DND-41 (cell line): ENCODE data around the gene ACOT9.

Experiments
- ATAC-seq: fragments of 200-7000 bp; cut with Tn5 transposase; 3 replicates; pipeline ENCODE4 v1.9.1; 2021; ENCODE audit warnings: low read depth; ENCODE audit not compliant: insufficient read depth
- DNase-seq: peaks from one replicate; pipeline ENCODE4 v3.0.0-alpha.2; 2020
- H2AFZ ChIP-seq: 2 replicates; pipeline ENCODE4 v1.6.0; 2012; ENCODE audit warnings: low read depth, low read length
- H3K27ac ChIP-seq: 2 replicates; pipeline ENCODE4 v1.5.1; 2012; ENCODE audit warnings: low read length, inconsistent platforms
- H3K27me3 ChIP-seq: fragments of 200-600 bp; sonication (generic); 2 replicates; pipeline ENCODE4 v1.6.0; 2012; ENCODE audit warnings: low read length, mild to moderate bottlenecking, inconsistent platforms; ENCODE audit not compliant: insufficient read depth, poor library complexity
- H3K36me3 ChIP-seq: 2 replicates; pipeline ENCODE4 v1.5.1; 2012; ENCODE audit warnings: low read length, inconsistent platforms; ENCODE audit not compliant: insufficient read depth
- H3K4me1 ChIP-seq: 2 replicates; pipeline ENCODE4 v1.5.1; 2012; ENCODE audit warnings: mild to moderate bottlenecking, low read length; ENCODE audit not compliant: insufficient read depth
- H3K4me2 ChIP-seq: 2 replicates; pipeline ENCODE4 v1.6.0; 2012; ENCODE audit warnings: mild to moderate bottlenecking, moderate library complexity, low read length, inconsistent platforms; ENCODE audit not compliant: insufficient read depth
- H3K4me3 ChIP-seq, 2 experiments: fragments of 200-600 bp in 1 of 2; shearing (Covaris generic) in 1 of 2; 2 replicates each; pipeline ENCODE4 v1.5.1; 2012 to 2016; ENCODE audit warnings: inconsistent platforms in 2 of 2, low read length in 2 of 2, mild to moderate bottlenecking in 2 of 2, low read depth in 1 of 2, moderate library complexity in 1 of 2
- H3K79me2 ChIP-seq: 2 replicates; pipeline ENCODE4 v1.6.0; 2012; ENCODE audit warnings: low read length, inconsistent platforms; ENCODE audit not compliant: insufficient read depth
- H3K9ac ChIP-seq: 2 replicates; pipeline ENCODE4 v1.6.0; 2012; ENCODE audit warnings: low read depth, mild to moderate bottlenecking, inconsistent platforms, low read length, moderate library complexity
- H3K9me3 ChIP-seq: 2 replicates; pipeline ENCODE4 v1.5.1; 2012; ENCODE audit warnings: low read length, moderate library complexity, mild to moderate bottlenecking, inconsistent platforms; ENCODE audit not compliant: insufficient read depth, severe bottlenecking
- H4K20me1 ChIP-seq: 2 replicates; pipeline ENCODE4 v1.6.0; 2012; ENCODE audit warnings: low read length; ENCODE audit not compliant: insufficient read depth
- EZH2 ChIP-seq: IDR thresholded peaks from 3 replicates; pipeline ENCODE4 v1.6.1; 2012; ENCODE audit warnings: borderline replicate concordance, low read depth, mild to moderate bottlenecking, moderate library complexity, low read length, inconsistent platforms; ENCODE audit not compliant: severe bottlenecking
- TF ChIP-seq, protein P1 (sequence below): IDR thresholded peaks from 2 replicates; pipeline ENCODE4 v1.5.1; 2012; ENCODE audit warnings: borderline replicate concordance, low read length, moderate library complexity, mild to moderate bottlenecking; ENCODE audit not compliant: poor library complexity, severe bottlenecking; ENCODE audit errors: extremely low read depth

The ACOT9 gene

DNA sequence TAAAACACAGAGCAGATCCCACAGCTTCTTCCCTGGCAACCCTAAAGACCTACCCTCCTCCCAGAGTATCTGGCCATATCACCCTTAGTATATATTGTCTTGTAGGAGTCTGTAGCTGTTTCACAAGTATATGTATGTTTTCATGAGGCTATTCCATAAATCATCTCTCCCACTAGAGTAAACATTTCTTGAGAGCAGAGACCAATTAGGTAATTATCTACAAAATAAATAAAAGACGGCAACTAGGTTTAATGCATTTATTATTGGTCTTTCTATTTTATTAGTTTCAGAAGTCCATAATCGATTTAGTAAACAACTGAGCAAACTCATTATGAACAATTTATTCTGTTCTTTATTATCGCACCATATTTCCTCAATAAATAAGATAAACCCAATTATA lies 7.0 kb downstream of the ACOT9 start:
- ATAC-seq (no peak), DNase-seq (no peak)
- Histone ChIP-seq H3K27me3 (no peaks in the 10 kb centered on the region), H2AFZ (no peak overlapping the region), H3K9ac (no peak overlapping the region), H3K27ac (no peak overlapping the region), H3K4me2 (no peak overlapping the region), H3K4me1 (no peaks in the 10 kb centered on the region), H3K9me3 (no peaks in the 10 kb centered on the region), H4K20me1 (no peaks in the 10 kb centered on the region), H3K79me2 (no peaks in the 10 kb centered on the region), H3K4me3 (no peak overlapping the region), H3K36me3 (no peaks in the 10 kb centered on the region)
- TF ChIP-seq EZH2: no peak
- TF ChIP-seq, protein P1, sequence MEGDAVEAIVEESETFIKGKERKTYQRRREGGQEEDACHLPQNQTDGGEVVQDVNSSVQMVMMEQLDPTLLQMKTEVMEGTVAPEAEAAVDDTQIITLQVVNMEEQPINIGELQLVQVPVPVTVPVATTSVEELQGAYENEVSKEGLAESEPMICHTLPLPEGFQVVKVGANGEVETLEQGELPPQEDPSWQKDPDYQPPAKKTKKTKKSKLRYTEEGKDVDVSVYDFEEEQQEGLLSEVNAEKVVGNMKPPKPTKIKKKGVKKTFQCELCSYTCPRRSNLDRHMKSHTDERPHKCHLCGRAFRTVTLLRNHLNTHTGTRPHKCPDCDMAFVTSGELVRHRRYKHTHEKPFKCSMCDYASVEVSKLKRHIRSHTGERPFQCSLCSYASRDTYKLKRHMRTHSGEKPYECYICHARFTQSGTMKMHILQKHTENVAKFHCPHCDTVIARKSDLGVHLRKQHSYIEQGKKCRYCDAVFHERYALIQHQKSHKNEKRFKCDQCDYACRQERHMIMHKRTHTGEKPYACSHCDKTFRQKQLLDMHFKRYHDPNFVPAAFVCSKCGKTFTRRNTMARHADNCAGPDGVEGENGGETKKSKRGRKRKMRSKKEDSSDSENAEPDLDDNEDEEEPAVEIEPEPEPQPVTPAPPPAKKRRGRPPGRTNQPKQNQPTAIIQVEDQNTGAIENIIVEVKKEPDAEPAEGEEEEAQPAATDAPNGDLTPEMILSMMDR: no peak

DNA sequence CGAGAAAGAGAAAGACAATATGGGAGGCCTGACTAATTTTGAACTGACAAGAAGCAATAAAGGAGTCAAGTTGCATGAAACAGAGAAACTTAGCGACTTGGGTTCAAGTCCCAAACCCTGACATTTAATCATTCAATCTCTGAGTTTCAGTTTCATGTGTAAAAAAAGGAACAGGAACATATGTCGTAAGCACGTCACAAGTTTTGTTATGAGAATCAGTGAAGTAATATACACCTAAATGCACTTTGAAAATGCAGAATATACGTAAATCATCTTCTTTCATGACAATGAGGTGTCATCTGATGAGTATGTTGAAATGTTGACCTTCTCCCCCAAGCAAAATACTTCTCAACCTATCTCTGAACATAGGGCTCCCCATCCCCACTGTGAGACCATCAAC lies 10.4 kb downstream of the ACOT9 start:
- H3K27me3 ChIP-seq: no peaks in the 10 kb centered on the region
- H3K4me2 ChIP-seq: no peak overlapping the region
- DNase-seq (no peak), ATAC-seq (no peak)
- TF ChIP-seq, protein P1: no peak
- no peak for TF ChIP-seq EZH2
- no peaks in the 10 kb centered on the region for H4K20me1 ChIP-seq
- no peaks in the 10 kb centered on the region for H3K79me2 ChIP-seq
- H3K9ac ChIP-seq: no peak overlapping the region
- no peaks in the 10 kb centered on the region for H3K9me3 ChIP-seq
- H3K4me3 ChIP-seq: no peak overlapping the region
- H3K27ac ChIP-seq: no peak overlapping the region
- H3K36me3 ChIP-seq: no peaks in the 10 kb centered on the region
- no peak overlapping the region for H2AFZ ChIP-seq
- no peaks in the 10 kb centered on the region for H3K4me1 ChIP-seq

DNA sequence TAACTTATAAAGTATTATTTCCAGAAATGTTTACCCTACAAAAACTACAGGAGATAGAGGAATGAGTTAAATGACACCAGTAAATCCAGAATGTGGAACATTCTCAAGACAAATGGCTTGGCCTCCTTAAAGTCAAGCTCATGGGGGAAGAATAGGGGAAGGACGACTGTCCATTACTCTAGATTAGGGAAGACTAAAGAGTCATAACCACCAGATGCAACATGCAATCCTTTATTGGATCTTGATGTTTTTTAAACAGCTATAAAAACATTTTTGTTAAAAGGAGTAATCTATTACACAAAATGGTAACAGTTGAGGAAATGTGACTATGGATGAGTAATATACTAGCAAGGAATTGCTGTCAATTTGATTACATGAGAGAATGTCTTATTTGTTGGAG lies 11.1 kb downstream of the ACOT9 start:
- Histone ChIP-seq H3K4me3 (no peak overlapping the region), H3K4me2 (no peak overlapping the region), H3K36me3 (no peaks in the 10 kb centered on the region), H3K9ac (no peak overlapping the region), H3K27me3 (no peaks in the 10 kb centered on the region), H3K79me2 (no peaks in the 10 kb centered on the region), H2AFZ (no peak overlapping the region), H3K27ac (no peak overlapping the region), H3K4me1 (no peaks in the 10 kb centered on the region), H3K9me3 (no peaks in the 10 kb centered on the region), H4K20me1 (no peaks in the 10 kb centered on the region)
- TF ChIP-seq, protein P1: no peak
- TF ChIP-seq EZH2: no peak
- DNase-seq: no peak
- no peak for ATAC-seq

DNA sequence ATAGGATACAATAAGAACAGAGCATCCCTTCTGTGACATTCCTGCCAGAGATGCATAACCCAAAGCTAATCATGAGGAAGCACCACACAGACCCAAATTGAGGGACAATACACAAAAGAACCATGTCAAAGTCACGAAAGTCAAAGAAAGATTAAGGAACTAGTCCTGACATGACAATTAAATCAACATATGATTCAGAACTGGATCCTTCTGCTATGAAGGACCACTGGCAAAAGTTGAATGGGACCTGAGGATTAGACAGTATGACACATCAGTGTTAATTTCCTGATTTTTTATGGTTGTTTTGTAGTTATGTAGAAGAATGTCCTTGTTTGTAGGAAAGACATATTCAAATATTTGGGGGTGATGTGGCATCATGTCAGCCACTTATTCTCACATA lies 13.9 kb downstream of the ACOT9 start:
- Histone ChIP-seq H3K27me3 (no peaks in the 10 kb centered on the region), H3K9ac (no peak overlapping the region), H4K20me1 (no peaks in the 10 kb centered on the region), H3K4me3 (no peak overlapping the region), H2AFZ (no peak overlapping the region), H3K36me3 (no peaks in the 10 kb centered on the region), H3K4me1 (no peaks in the 10 kb centered on the region), H3K9me3 (no peaks in the 10 kb centered on the region), H3K27ac (no peak overlapping the region), H3K79me2 (no peaks in the 10 kb centered on the region), H3K4me2 (no peak overlapping the region)
- DNase-seq (no peak), ATAC-seq (no peak)
- no peak for TF ChIP-seq EZH2
- TF ChIP-seq, protein P1: no peak
